Thoracic aorta (tissue), 2 donors: ENCODE data around the gene ZEB2. TPM values are rescaled to one million over a fixed set of nuclear protein-coding genes. Genes with fewer than 3 reads are reported as not detected.
A peak's percentile ranks its signal among the peaks of the same experiment; 100 is the strongest.

Source experiments
- ATAC-seq: fragments of 150-250 bp; one replicate; pipeline ENCODE4 v1.8.0; 2017; ENCODE audit warnings: low read depth; ENCODE audit not compliant: insufficient number of reproducible peaks, low FRiP score
- DNase-seq: peaks from one replicate; pipeline ENCODE4 v3.0.0-alpha.2; 2020; ENCODE audit warnings: low spot score
- H3K27ac ChIP-seq, 2 donors: fragments of 200-600 bp; sonication (generic); 1 replicate in 1 of 2; 2 replicates in 1 of 2; pipeline ENCODE4 v1.5.1; 2016; ENCODE audit warnings: mild to moderate bottlenecking in 2 of 2, moderate library complexity in 2 of 2
- H3K27me3 ChIP-seq: fragments of 200-600 bp; sonication (generic); replicated peaks from 2 replicates; pipeline ENCODE4 v1.6.0; 2016; ENCODE audit warnings: mild to moderate bottlenecking; ENCODE audit not compliant: insufficient read depth
- H3K36me3 ChIP-seq: fragments of 200-600 bp; sonication (generic); one replicate; pipeline ENCODE4 v1.5.1; 2016
- H3K4me1 ChIP-seq, 2 donors: fragments of 200-600 bp; sonication (generic); 1 replicate in 1 of 2; 2 replicates in 1 of 2; pipeline versions ENCODE4 v1.5.1 to v1.6.0; 2016; ENCODE audit warnings: low read depth in 2 of 2, mild to moderate bottlenecking in 1 of 2; ENCODE audit not compliant: control insufficient read depth in 1 of 2
- H3K4me3 ChIP-seq: fragments of 200-600 bp; sonication (generic); 2 replicates; pipeline ENCODE4 v1.5.1; 2016; ENCODE audit warnings: mild to moderate bottlenecking
- H3K9me3 ChIP-seq: fragments of 200-600 bp; sonication (generic); 2 replicates; pipeline ENCODE4 v1.5.1; 2016
- CTCF ChIP-seq: fragments of 200-600 bp; sonication (generic); IDR thresholded peaks from one replicate; pipeline ENCODE4 v1.5.1; 2019; ENCODE audit warnings: antibody characterized with exemption
- total RNA-seq, 2 donors: library from RNA; depleted of rRNA; stranded (reverse); fragments of >200 nt; gene quantifications; one replicate each; pipeline versions ENCODE4 v1.1.0 to v1.2.3, GENCODE V29; 2016

The ZEB2 gene
- total RNA-seq, 2 donors from 2014 or later: 122 to 190 TPM

GRCh38 chr2:144511937-144512336 lies 8.0 kb downstream of the ZEB2 start:
- no peaks in the 10 kb centered on the region for H3K36me3 ChIP-seq
- no peak for DNase-seq
- no peak for TF ChIP-seq CTCF
- H3K4me3 ChIP-seq: peak overlapping the region; percentile 93
- H3K27me3 ChIP-seq: no peaks in the 10 kb centered on the region
- ATAC-seq: no peak
- H3K27ac ChIP-seq: peak overlapping the region; percentile 99
- no peaks in the 10 kb centered on the region for H3K9me3 ChIP-seq
- peaks cover 16 to 65% of the 10 kb centered on the region in 2 donors for H3K4me1 ChIP-seq

- ATAC-seq (no peak), DNase-seq (no peak)
- no peaks in the 10 kb centered on the region for H3K27me3 ChIP-seq
- peaks cover 22 to 72% of the 10 kb centered on the region in 2 donors for H3K4me1 ChIP-seq
- no peaks in the 10 kb centered on the region for H3K36me3 ChIP-seq
- TF ChIP-seq CTCF: no peak
- H3K4me3 ChIP-seq: peak overlapping the region; percentile 93
- H3K27ac ChIP-seq: peak overlapping the region; percentile 99
- H3K9me3 ChIP-seq: no peaks in the 10 kb centered on the region
Observed at GRCh38 chr2:144511226-144511810, 8.6 kb downstream of the ZEB2 start.

- DNase-seq (no peak), ATAC-seq (no peak)
- H3K36me3 ChIP-seq: no peaks in the 10 kb centered on the region
- no peak for TF ChIP-seq CTCF
- H3K4me1 ChIP-seq: peaks cover 29 to 80% of the 10 kb centered on the region in 2 donors
- H3K27ac ChIP-seq: peak overlapping the region; percentile 99
- no peaks in the 10 kb centered on the region for H3K9me3 ChIP-seq
- peak overlapping the region; percentile 93 for H3K4me3 ChIP-seq
- H3K27me3 ChIP-seq: no peaks in the 10 kb centered on the region
Observed at GRCh38 chr2:144510294-144510991, 9.5 kb downstream of the ZEB2 start.

GRCh38 chr2:144509879-144510221 lies 10.1 kb downstream of the ZEB2 start:
- Histone ChIP-seq H3K4me1 (peaks cover 35 to 86% of the 10 kb centered on the region in 2 donors), H3K9me3 (no peaks in the 10 kb centered on the region), H3K4me3 (peak overlapping the region; percentile 93), H3K36me3 (no peaks in the 10 kb centered on the region), H3K27ac (peak overlapping the region; percentile 99), H3K27me3 (no peaks in the 10 kb centered on the region)
- ATAC-seq (no peak), DNase-seq (no peak)
- no peak for TF ChIP-seq CTCF

- peaks cover 40 to 86% of the 10 kb centered on the region in 2 donors for H3K4me1 ChIP-seq
- no peaks in the 10 kb centered on the region for H3K36me3 ChIP-seq
- DNase-seq (no peak), ATAC-seq (no peak)
- no peaks in the 10 kb centered on the region for H3K9me3 ChIP-seq
- H3K4me3 ChIP-seq: peak overlapping the region; percentile 93
- H3K27me3 ChIP-seq: no peaks in the 10 kb centered on the region
- H3K27ac ChIP-seq: peak overlapping the region; percentile 99
- no peak for TF ChIP-seq CTCF
Observed at GRCh38 chr2:144509001-144509878, 10.7 kb downstream of the ZEB2 start.
